ENCODE data around the gene CORO1C. TPM values are rescaled to one million over a fixed set of nuclear protein-coding genes. Genes with fewer than 3 reads are reported as not detected.

The CORO1C gene
- total and polyA plus RNA-seq, 10 donors = 12.0 to 119 (median 74.8) TPM

DNA sequence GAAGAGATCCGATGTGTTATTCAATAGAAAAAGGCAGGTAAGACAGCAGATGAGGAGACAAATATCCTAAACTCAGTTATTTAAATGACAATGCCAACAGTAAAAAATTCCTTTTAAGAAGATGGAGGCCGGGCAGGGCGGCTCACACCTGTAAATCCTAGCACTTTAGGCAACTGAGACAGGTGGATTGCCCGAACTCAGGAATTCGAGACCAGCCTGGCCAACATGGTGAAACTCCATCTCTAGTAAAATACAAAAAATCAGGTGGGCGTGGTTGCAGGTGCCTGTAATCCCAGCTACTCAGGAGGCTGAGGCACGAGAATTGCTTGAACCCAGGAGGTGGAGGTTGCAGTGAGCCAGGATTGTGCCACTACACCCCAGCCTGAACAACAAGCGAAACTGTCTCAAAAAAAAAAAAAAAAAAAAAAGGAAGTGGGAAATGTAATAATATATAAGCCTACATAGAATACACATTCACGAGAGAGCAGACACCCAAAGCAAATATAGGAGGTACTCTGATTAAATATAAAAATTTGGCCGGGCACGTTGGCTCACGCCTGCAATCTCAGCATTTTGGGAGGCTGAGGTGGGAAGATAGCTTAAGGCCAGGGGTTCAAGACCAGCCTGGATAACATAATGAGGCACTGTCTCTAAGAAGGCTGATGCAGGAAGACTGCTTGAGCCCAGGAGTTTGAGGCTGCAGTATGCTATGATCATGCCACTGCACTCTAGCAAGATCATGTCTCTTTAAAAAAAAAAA lies 19.0 kb downstream of the CORO1C start:
- Histone ChIP-seq H3K27me3 (replicated peaks in 1 of 7) (no peaks in the 10 kb centered on the region), H3K4me1 (peaks cover 20 to 80% (median 54%) of the 10 kb centered on the region in 6 donors), H3K9me3 (no peaks in the 10 kb centered on the region), H3K4me3 (no peak overlapping the region), H3K27ac (peak overlapping the region in 3 of 8 donors; percentile 6 to 48 (median 46)), H3K36me3 (peaks cover 0 to 9% (median 0%) of the 10 kb centered on the region in 6 donors)
- no peak for DNase-seq
- 65 to 80% (median 70%) methylated on average over 12 of the region's 12 CpGs for WGBS, 5 donors
- TF ChIP-seq POLR2A (IDR thresholded peaks at IDR 0.05) (no peak), POLR2AphosphoS5 (IDR thresholded peaks at IDR 0.05) (no peak)
- TF ChIP-seq, protein P1, sequence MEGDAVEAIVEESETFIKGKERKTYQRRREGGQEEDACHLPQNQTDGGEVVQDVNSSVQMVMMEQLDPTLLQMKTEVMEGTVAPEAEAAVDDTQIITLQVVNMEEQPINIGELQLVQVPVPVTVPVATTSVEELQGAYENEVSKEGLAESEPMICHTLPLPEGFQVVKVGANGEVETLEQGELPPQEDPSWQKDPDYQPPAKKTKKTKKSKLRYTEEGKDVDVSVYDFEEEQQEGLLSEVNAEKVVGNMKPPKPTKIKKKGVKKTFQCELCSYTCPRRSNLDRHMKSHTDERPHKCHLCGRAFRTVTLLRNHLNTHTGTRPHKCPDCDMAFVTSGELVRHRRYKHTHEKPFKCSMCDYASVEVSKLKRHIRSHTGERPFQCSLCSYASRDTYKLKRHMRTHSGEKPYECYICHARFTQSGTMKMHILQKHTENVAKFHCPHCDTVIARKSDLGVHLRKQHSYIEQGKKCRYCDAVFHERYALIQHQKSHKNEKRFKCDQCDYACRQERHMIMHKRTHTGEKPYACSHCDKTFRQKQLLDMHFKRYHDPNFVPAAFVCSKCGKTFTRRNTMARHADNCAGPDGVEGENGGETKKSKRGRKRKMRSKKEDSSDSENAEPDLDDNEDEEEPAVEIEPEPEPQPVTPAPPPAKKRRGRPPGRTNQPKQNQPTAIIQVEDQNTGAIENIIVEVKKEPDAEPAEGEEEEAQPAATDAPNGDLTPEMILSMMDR (IDR thresholded peaks at IDR 0.05 in 8 of 11, conservative IDR thresholded peaks at IDR 0.05 in 3 of 11) = no peak
- intact Hi-C loops (cut with DNase I; ENCODE audit: low total_unique reads) = no loop called here

DNA sequence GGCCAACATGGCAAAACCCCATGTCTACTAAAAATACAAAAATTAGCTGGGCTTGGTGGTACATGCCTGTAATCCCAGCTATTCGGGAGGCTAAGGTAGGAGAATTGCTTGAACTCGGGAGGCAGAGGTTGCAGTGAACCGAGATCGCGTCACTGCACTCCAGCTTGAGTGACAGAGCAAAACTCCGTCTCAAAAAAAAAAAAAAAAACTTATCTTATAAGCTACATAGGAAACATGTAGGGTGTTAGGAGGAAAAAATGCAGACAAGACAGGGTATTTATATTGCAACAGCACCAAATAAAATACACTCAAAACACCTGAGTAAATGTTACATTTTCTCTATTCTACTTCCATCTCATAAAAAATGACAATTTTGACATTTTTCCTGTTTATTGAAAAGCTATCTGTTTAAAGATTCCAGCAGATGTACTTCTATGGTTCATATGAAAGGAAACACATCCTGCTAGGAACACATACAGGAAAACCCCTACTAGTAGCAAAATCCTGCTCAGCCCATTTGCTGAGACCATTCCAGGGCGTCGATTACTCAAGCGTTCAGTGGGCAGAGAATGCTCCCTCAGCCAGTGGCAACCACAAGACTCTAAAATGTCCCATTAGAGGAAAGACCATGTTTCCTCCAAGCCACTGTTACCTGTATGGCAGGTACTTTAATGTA lies 19.7 kb downstream of the CORO1C start:
- DNase-seq = no peak
- TF ChIP-seq POLR2AphosphoS5 (IDR thresholded peaks at IDR 0.05) = no peak
- TF ChIP-seq POLR2A (IDR thresholded peaks at IDR 0.05) = no peak
- TF ChIP-seq, protein P1 (IDR thresholded peaks at IDR 0.05 in 8 of 11, conservative IDR thresholded peaks at IDR 0.05 in 3 of 11) = no peak
- WGBS, 5 donors = 61 to 78% (median 73%) methylated on average over 9 of the region's 9 CpGs
- Histone ChIP-seq H3K4me1 (peaks cover 20 to 82% (median 54%) of the 10 kb centered on the region in 6 donors), H3K36me3 (peaks cover 0 to 2% (median 0%) of the 10 kb centered on the region in 6 donors), H3K27me3 (replicated peaks in 1 of 7) (no peaks in the 10 kb centered on the region), H3K4me3 (no peak overlapping the region), H3K27ac (peak overlapping the region in 3 of 8 donors; percentile 21 to 48 (median 46)), H3K9me3 (no peaks in the 10 kb centered on the region)
- intact Hi-C loops (cut with DNase I; ENCODE audit: low total_unique reads) = no loop called here

- Histone ChIP-seq H3K27ac (no peak overlapping the region), H3K36me3 (no peaks in the 10 kb centered on the region), H3K4me3 (no peak overlapping the region), H3K9me3 (no peaks in the 10 kb centered on the region), H3K4me1 (peaks cover 20 to 78% (median 47%) of the 10 kb centered on the region in 6 donors), H3K27me3 (replicated peaks in 1 of 7) (no peaks in the 10 kb centered on the region)
- WGBS, 5 donors = 33 to 58% (median 54%) methylated on average over 1 of the region's 1 CpG
- intact Hi-C loops (cut with DNase I; ENCODE audit: low total_unique reads) = no loop called here
- DNase-seq = no peak
- TF ChIP-seq, protein P1 (IDR thresholded peaks at IDR 0.05 in 8 of 11, conservative IDR thresholded peaks at IDR 0.05 in 3 of 11) = no peak
- TF ChIP-seq POLR2A (IDR thresholded peaks at IDR 0.05) = no peak
- no peak for TF ChIP-seq POLR2AphosphoS5 (IDR thresholded peaks at IDR 0.05)
Observed at GRCh38 chr12:108709697-108710096, 21.6 kb downstream of the CORO1C start.

- H3K27me3 ChIP-seq (replicated peaks in 1 of 7) = no peaks in the 10 kb centered on the region
- no peak overlapping the region for H3K4me3 ChIP-seq
- no peak overlapping the region for H3K27ac ChIP-seq
- TF ChIP-seq POLR2A (IDR thresholded peaks at IDR 0.05) = no peak
- no peak for TF ChIP-seq POLR2AphosphoS5 (IDR thresholded peaks at IDR 0.05)
- TF ChIP-seq, protein P1 (IDR thresholded peaks at IDR 0.05 in 8 of 11, conservative IDR thresholded peaks at IDR 0.05 in 3 of 11) = no peak
- intact Hi-C loops (cut with DNase I; ENCODE audit: low total_unique reads) = no loop called here
- WGBS, 5 donors = 65 to 79% (median 73%) methylated on average over 5 of the region's 5 CpGs
- no peak for DNase-seq
- peaks cover 0 to 18% (median 9%) of the 10 kb centered on the region in 6 donors for H3K36me3 ChIP-seq
- H3K4me1 ChIP-seq = peaks cover 1 to 74% (median 20%) of the 10 kb centered on the region in 6 donors
- no peaks in the 10 kb centered on the region for H3K9me3 ChIP-seq
Observed at GRCh38 chr12:108704527-108704926, 26.8 kb downstream of the CORO1C start.

Measured in spleen (tissue), 11 donors.